Spleen (tissue), 7 donors: ENCODE data around the gene TRIM7.

Experiments used
- POLR2A ChIP-seq, 3 donors: fragments of 450-650 bp; IDR thresholded peaks; one replicate each; pipeline ENCODE4 v1.5.1; 2017; ENCODE audit warnings: antibody characterized with exemption in 3 of 3, mild to moderate bottlenecking in 1 of 3
- POLR2AphosphoS5 ChIP-seq, 3 donors: sonication (generic); formaldehyde crosslinking; IDR thresholded peaks; one replicate each; pipeline ENCODE4 v1.5.1; 2017; ENCODE audit warnings: antibody characterized with exemption in 3 of 3
- TF ChIP-seq, protein P1 (sequence below), 11 experiments: fragments of 200-600 bp in 7 of 11; fragments of 450-650 bp in 4 of 11; sonication (generic) in 4 of 11; IDR thresholded peaks in 8 of 11; conservative IDR thresholded peaks in 3 of 11; 1 replicate in 7 of 11; 2 replicates in 4 of 11; pipeline versions ENCODE4 v1.4.0 to v1.8.0; 2016 to 2021; ENCODE audit warnings: antibody characterized with exemption in 11 of 11, inconsistent platforms in 4 of 11, mild to moderate bottlenecking in 1 of 11
- donor health status: DM: no; HTN: no; CAD: no; lungs with moderate emphysema.
- donor health status: DM: no; HTN: no; CAD: no.
- donor health status: DM: no; HTN: no; CAD: no.

DNA sequence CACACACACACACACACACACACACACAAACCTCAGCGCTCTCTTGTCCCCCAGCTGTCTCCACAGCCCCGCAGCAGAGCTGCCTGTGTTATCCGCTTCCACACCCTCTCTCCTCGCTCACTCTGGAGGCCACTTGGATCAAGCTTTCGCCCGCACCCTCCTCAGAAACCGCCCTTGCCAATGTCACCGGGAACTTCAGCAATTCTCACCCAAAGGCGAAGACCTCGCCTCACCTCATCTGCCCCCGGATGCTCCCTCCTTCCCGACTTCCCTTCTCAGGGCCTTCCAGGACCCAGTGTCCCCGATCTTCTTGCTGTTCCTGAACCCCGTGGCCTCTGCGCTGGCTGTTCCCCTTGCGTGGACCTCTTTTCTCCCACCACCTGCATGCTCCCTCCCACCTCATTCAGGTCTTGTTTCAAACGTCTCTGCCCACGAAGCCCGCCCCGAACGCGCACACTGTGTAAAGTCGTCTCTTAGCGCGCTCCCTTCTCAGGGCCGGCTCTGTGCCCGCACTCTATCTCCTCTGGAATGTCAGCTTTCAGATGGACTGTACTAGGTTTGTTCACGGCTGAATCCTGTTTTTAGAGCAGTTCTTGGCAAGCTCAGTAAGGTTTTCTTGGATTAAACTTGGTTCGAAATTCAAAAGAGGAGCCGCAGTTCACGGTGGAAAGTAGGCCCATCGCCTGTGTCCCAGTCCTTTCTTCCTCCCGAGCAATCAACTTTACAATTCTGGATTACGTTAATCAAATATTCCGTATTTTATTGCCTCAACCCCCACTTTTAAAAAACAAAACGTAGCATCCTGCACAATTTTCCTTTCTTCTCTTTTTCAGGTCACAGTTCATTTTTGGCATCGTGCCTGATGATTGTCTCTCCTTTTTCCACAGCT, 1.0 kb upstream of the TRIM7 start:
- TF ChIP-seq, protein P1, sequence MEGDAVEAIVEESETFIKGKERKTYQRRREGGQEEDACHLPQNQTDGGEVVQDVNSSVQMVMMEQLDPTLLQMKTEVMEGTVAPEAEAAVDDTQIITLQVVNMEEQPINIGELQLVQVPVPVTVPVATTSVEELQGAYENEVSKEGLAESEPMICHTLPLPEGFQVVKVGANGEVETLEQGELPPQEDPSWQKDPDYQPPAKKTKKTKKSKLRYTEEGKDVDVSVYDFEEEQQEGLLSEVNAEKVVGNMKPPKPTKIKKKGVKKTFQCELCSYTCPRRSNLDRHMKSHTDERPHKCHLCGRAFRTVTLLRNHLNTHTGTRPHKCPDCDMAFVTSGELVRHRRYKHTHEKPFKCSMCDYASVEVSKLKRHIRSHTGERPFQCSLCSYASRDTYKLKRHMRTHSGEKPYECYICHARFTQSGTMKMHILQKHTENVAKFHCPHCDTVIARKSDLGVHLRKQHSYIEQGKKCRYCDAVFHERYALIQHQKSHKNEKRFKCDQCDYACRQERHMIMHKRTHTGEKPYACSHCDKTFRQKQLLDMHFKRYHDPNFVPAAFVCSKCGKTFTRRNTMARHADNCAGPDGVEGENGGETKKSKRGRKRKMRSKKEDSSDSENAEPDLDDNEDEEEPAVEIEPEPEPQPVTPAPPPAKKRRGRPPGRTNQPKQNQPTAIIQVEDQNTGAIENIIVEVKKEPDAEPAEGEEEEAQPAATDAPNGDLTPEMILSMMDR (IDR thresholded peaks at IDR 0.05 in 8 of 11, conservative IDR thresholded peaks at IDR 0.05 in 3 of 11): no peak
- TF ChIP-seq POLR2A (IDR thresholded peaks at IDR 0.05) (no peak), POLR2AphosphoS5 (IDR thresholded peaks at IDR 0.05) (no peak)
